ENCODE data around the gene MYO1F.
"Not testable (repeated sequence)": the region's sequence is repeated elsewhere in the genome, so short reads cannot be mapped to it uniquely, and the experiment has no call there.

Gene MYO1F

DNA sequence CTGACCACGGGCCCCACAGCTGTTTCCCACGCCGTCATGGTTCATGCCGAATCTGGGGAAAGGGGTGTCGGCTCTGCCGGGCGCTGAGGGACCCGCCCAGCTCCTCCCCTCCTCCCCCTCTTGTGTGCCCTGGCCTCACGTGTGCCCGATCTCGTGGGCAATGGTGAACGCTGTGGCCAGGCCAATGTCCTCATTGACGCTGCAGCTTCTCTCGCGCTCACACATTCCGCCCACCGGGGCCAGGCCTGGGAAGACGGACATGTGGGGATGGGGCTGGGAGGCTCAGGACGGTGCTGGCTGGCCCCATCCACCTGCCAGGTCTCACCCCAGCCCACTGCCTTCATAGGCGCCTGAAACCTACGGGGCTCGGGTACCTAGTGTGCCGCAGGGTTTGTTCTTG lies 18.9 kb upstream of the MYO1F start:
- DNase-seq: no peak

DNA sequence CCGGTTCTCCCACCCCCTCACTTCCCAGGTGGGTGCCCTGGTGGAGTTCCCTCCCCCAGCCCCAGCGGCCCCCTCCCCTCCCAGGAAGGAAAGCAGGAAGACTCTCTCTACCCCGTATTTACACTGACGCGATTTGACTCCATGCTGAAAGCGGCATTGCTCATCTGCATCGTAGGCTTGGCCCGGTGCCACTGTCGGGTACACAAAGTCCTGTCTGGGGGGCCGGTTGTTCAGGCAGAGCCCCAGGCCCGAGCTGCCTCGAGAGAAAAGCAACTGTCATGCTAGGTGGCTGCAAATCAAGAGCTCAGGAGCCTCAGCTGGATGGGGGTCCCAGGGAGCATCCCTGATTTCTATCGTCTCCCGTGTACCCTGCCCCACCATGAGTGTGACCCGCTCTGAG lies 18.4 kb upstream of the MYO1F start:
- no peak for DNase-seq

DNA sequence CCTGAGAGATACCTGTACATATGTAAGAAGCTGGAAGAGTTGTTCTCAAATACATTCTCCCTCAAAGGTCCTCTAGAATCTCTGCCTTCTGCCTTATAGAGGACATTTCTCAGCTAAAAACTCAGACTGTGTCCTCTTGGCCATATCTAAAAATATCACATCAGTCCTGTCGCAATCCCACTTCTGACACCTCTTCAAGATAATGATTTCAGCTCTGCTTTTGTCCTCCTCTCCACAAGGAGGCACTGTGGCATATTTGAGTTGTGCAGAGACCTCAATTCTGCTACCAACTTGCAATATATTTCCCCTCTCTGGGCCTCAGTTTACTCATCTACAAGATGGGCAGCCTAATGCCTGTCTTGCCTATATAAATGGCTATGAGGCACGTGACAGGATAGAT lies 16.7 kb upstream of the MYO1F start:
- DNase-seq: no peak

DNA sequence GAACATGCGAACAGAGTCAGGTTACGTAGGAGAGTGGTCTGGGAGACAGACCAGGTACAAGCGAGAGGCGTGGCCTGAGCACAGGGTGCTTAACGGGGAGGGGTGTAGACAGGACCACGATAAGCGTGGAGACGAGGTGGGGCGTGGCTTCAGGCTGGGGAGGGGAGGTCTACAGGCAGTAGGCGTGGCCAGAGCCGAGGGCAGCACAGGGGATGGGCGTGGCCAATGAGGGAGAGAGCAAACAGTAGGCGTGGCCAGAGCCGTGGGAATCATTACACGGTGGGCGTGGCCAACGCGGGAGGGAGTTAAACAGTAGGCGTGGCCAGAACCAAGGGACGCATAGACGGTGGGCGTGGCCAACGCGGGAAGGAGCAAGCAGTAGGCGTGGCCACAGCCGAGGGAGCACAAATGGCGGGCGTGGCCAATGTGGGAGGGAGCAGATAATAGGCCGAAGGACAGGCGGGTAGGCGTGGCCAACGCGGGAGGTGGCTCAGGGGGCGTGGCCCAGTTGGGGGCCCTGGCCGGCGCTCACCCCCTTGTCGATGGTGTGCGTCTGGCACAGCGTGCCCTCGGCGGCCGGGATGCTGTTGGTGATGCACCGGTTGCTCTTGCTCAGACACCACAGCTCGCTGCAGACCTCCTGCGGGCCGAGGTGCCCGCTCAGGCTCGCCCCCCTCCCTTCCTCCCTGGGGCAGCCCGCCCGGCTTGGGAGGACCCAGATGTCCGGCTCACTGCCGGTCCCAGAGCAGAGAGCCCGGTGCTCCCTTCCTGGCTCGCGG lies 15.2 kb upstream of the MYO1F start:
- peak; percentile 98 for DNase-seq

DNA sequence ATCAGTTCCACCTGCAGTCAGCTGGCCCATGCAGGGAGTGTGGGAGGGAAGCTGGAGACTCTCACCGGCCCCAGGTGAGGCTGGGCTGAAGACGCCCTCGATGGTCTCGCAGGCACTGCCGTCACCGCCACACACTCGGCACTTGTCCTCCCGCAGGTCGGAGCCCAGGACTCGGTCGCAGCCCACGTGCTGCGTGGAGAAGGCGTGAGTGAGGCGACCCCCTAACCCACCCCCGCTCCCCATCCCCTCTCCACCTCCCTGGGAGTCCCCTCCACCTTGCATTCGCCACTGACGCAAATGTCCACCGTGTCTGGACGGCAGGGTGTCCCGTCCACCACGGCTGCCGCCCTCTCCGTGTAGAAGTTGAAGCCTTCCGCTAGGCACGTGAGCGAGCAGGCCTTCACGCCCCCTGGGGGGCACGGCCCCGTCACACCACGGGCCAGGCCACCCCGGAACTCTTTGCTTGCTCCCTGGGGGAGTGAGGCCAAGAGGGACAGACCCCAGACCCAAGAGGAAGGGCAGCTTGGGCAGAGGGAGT lies 12.0 kb upstream of the MYO1F start:
- no peak for DNase-seq

DNA sequence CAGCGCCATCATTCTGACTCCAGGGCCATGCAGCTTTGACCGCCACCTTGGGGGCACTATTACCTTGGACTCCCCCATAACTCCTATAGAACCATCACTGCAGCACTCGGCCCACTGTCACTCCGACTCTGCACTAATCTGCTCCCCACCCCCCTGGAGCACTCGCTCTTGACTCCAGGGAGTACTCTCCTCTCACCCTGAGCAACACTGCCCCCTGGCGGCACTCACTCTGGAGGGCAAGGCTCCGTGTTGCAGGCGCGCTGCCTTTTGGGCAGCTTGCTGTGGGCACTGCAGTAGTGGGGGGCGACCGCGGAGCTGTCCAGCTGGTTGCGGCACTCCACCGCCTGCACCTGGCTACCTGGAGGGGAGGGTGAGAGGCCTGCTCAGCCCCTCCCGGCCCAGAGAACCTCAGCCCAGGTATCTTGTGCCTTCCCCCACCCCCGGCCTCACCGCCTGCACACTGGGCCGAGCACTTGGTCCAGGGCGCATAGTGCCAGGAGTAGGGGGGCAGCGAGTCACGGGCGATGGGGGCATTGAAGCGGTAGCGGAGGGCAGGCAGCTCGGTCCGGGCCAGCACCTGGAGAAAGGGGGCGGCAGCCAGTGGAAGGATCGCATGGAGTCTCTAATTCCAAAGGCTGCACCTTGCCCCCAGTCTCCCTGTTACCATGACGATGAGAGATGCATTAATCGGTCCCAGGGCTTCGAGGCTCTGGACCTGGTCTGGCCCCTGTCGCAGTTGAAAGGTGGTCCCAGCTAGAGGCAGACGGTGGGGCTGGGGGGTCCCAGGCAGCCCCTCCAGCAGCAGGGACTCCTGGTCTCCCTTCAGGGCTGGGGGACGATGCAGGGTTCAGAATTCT lies 8.9 kb upstream of the MYO1F start:
- DNase-seq: peak; percentile 60

DNA sequence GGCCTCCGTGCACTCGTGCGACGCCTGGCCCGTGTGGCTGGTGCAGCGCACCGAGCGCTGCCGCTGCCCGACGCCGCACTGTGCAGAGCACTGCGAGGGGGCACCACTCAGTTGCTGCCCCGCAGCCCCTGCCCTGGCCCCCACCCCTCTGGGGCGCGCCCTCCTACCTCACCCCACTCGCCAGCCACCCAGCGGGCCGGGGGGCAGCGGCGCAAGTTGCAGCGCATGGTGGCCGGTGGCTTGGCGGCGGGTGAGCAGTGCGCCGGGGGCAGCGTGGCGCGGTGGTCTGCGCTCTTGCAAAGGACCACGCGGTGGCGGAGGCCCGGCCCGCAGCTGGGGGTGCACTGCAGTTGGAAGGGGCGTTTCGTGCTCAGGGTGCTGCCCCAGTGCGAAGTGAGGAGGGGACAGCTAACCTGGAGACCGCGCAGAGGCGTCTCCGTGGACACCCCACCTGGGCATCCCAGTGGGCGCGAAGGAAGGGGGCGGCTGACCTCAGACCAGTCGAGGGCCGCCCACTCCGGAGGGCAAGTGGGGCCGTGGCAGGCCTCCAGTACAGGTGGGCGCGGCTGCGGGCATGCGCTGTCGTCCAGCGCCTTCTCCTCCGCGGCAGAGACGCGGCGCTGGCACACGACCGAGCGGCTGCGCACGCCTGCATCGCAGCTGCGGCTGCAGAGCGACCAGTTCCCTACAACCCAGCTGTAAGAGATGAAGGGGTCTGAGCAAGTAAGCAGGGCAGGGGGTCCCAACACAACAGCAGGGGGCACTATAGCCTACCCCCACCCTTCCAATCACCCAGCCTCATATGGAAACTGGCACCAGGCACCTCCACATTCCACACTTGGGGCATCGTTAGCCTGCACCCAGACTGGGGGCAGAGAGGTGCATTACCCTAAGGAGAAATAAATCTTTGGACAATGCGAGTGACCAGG lies 8.0 kb upstream of the MYO1F start:
- no peak for DNase-seq

DNA sequence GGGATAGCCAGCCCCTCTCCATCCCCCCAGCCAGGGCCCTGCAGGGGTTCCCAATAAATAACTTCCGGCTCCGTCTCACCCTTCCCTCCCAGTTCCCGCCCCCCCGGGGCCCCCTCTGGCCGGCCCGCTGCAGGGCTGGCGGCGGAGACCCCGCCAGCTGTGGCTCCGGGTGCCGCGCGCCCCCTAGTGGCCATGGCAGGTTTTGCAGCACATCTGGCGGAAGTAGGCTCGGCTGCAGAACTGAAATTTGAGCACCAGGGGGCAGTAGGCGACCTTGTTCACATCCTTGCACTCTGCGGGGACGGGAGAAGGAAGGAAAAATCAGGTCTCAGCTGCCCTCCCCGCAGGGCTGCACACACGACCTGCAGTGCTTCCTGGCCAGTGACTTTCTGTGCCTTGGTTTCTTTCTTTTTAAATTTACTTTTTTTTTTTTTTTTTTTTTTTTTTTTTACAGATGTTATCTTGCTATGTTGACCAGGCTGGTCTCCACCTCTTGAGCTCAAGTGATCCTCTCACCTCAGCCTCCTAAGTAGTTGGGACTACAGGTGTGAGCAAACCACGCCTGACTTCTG lies 3.6 kb upstream of the MYO1F start:
- DNase-seq: peak; percentile 84

DNA sequence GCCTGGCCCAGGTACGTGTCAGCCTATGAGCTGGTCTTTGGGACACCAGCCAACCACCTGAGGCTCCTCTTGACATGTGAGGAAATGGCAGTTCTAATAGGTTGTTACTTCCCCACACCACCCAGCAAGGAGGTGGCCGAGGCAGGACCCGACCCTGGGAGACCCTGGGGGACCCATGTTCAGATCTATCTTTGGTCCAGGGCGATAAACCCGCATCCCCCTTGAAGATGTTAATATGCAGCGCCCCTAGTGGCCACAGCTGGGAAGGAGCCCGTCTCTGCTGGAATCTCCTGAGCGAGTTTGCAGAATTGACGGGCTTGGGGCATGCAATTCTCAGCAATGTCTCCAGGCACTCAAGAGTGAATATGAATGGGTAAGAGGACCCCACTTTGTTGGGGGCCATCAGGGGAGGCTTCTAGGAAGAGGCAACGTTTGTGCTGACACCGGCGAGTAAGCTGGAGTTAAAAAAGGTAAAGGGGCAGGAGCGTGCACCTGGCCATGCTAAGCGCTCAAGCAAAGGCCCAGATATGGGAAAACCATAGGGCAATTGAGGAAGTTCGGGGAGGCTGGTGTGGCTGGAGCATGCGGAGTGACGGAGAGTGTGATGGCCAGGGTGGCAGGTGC lies 1.5 kb upstream of the MYO1F start:
- peak; percentile 78 for DNase-seq

DNA sequence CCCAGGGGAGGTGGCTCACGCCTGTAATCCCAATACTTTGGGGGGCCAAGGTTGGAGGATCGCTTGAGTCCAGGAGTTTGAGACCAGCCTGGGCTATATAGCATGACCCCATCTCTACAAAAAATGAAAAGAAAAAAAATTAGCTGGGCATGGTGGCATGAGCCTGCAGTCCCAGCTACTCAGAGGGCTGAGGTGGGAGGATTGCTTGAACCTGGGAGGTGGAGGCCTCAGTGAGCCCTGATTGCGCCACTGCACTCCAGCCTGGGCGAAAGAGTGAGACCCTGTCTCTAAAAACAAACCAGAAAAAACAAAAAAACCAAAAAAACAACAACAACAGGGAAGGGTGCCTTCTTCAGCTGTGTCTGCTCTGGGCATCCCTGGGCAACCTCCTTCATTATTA lies 499 bp upstream of the MYO1F start:
- no peak for DNase-seq

DNA sequence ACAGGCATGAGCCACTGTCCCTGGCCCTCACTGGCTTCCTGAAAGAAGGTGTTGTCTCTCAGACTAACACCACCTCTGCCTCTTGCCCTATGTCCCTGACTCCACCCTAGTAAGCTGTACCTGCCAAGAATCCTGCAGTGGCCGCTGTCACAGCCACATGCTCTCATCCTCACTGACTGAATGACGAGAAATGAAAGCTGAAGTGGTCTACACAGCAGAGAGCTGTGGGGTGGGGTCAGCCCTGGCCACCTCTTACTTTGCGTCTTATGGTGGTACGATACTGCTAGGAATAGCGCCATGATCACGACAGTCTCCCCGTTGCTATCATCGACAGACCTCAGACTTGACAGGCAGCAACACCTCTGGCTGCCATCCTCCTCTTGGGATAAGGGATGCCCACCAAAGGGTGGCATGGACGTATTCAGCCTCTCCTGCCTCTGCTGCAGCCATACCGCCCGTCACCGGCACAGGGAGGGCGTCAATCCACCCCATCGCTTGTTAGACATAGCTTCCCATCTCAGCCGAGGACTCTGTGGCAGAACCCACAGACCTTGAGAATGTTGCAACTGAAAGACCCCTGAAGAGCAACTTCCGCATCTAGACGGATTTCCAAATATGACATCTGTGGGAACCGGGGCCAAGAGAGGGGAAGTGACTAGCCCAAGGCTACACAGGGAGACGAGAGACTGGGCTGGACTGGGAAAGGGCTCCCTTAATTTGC lies 809 bp downstream of the MYO1F start:
- no peak for DNase-seq

DNA sequence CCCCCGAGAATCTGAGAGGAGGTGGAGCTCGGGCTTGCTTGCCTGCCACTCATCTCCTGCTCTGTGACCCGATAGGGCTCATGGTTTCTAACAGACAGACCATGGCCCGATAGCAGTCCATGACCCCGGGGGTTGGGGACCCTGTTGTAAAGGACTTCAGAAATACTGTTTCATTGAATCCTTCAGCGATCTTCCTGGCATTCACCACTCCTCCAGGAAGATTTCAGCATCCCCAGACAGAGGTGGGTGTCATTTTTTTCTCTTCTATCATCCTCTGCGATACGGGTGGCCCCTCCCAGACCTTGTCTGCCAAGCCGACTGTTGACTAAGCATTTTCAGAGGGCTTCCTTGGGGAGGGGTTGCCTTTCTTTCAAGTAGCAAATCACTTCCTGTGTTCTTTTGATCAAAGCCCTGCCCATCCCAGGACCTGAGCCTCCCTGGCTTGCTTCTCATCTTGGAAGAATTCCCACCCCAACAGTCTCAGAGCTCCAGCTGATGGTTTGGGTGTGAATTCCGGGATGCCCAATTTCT lies 1.7 kb downstream of the MYO1F start:
- DNase-seq: peak; percentile 36

DNA sequence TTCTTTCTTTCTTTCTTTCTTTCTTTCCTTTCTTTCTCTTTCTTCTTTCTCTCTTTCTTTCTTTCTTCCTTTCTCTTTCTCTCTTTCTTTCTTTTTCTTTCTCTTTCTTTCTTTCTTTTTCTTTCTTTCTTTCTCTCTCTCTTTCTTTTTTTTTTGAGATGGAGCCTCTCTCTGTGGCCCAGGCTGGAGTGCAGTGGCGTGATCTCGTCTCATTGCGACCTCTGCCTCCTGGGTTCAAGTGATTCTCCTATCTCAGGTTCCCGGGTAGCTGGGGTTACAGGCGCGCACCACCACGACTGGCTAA lies 2.7 kb downstream of the MYO1F start:
- not testable (repeated sequence) for DNase-seq

DNA sequence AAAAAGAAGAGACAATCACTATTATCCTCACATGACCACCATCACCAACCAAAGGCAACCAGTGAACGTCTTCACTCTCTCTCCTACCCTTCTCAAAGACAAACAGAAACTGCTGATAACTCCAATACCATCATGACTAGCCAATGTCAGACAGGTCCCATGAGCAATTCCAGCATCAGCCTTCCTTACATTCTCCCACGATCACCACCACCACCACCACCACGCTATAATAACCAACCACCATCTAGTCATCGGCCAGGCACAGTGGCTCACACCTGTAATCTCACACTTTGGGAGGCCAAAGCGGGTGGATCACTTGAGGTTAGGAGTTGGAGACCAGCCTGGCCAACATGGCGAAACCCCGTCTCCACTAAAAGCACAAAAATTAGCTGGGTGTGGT lies 3.9 kb downstream of the MYO1F start:
- DNase-seq: no peak

DNA sequence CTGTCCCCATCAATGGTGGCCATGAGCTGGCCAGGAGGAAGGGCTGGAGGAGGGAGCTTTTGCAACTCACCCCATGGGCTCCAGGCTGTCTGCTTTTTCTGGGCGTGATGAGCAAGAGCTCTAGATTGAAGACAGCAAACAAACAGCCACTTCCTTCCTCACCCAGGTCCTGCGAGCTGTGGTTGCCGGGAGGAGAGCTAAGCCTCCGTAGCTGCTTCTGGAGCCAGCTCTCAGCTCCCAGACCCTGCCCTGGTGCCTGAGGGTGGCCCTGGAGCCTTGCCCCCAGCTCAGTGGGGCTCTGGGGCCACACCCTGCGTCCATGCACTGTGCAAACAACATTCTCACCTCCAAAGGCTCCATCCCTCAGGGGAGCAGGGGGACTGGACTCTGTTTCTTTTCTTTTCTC lies 6.2 kb downstream of the MYO1F start:
- peak; percentile 40 for DNase-seq

DNA sequence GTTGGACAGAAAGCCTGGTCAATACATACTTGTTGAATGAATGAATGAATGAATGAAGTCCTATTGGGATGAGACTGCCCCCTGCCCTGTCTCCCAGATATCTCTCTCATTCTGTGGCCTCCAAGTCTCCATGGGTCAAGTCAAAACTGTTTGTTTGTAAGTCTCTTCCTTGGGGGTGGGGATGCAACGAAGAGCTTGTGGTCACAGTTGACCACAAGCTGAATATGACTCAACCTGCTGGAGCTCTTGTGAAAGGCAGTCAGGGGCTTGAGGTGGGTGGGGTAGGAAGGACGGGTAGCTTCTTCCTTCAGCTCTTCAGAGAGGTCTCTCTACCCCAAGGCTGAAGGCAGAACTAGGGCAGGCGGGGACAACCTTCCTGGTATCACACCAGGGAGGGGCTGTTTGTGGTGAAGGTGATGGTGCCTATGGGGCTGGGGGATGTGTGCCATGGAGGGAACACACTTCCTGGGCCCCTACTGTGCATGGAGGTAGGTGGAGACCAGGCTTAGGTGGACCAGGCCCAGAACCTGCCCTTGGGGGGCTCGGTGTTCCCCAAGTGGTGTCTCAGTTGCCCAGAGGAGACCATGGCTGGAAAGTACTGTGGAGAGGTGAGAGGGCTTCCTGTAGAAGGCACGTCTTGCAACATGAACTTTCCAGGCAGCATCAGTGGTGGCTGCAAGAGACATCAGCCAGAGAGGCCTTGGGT lies 8.0 kb downstream of the MYO1F start:
- DNase-seq: peak; percentile 56

DNA sequence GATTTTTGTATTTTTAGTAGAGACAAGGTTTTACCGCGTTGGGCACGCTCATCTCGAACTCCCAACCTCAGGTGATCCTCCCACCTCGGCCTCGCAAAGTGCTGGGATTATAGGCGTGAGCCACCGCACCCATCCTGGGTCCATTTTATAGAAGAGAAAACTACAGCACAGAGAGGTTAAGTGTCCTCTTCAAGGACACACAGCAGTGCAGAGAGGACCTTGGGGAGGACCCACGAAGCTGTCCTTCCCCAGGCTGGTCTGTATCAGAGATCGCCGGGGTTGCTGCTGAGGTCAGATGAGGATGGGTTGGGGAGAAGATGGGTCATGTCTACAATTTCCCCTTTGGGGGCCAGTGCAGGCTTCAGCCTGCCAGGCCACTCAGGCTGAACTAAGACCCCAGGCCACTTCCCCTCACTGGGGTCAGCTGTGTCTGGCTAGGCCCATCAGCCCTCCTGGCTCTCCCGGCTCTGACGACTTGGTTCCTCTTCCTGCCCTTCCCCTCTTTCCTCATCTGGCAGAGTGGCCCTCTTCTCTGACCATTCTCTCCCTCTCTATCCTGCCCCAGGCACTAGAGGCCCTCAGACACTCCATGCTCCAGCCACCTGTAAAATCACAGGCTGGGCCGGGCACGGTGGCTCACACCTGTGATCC lies 9.6 kb downstream of the MYO1F start:
- no peak for DNase-seq

DNA sequence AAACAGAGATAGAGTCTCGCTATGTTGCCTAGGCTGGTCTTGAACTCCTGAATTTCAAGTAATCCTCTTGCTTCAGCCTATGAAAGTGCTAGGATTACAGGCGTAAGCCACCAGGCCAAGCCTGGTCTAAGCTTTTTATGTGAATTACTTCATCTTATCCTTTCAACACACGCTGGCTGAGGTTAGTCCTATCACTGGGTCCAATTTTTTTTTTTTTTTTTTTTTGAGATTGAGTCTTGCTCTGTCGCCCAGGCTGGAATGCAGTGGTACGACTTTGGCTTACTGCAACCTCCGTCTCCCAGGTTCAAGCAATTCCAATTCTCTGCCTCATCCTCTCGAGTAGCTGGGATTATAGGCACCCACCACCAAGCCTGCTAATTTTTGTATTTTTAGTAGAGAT lies 10.4 kb downstream of the MYO1F start:
- DNase-seq: no peak

DNA sequence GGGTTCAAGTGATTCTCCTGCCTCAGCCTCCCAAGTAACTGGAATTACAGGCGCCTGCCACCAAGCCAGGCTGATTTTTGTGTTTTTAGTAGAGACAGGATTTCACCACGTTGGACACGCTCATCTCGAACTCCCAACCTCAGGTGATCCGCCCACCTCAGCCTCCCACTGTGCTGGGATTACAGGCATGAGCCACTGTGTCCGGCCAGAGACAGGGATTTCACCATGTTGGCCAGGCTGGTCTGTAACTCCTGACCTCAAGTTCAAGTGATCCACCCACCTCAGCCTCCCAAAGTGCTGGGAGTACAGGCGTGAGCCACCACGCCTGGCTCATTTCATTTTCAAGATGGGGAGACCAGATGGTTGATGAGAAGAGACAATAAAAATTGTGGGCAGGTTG lies 12.4 kb downstream of the MYO1F start:
- not testable (repeated sequence) for DNase-seq

Measured in stimulated activated CD4-positive, alpha-beta T cell treated with anti-CD3 and anti-CD28 coated beads, Interleukin-1b, Interleukin-23, amount 100 ng/mL, for 48 hours (primary cell).